Fibroblast of pulmonary artery (primary cell): ENCODE data around the gene ARMCX4.

Source experiments
- DNase-seq: peaks from one replicate; pipeline ENCODE4 v3.0.0-alpha.2; 2010; ENCODE audit warnings: low read depth
- H3K4me3 ChIP-seq: replicated peaks from 2 replicates; pipeline ENCODE4 v1.5.1; 2011; ENCODE audit warnings: low read depth, mild to moderate bottlenecking, control low read depth, low read length, moderate library complexity
- CTCF ChIP-seq: IDR thresholded peaks from 2 replicates; pipeline ENCODE4 v1.5.1; 2011; ENCODE audit warnings: mild to moderate bottlenecking, control low read depth, low read length, inconsistent platforms; ENCODE audit errors: missing control alignments

Gene ARMCX4

GRCh38 chrX:101485212-101485949 is at the start of gene ARMCX4:
ARMCX4 (plus strand) TSS chrX:101485456; CDS start chrX:101488590, 3,134 bp downstream.
- TF ChIP-seq CTCF: no peak
- DNase-seq: peak; percentile 60
- H3K4me3 ChIP-seq: peak within 1 kb of the TSS; percentile 65

- peak; percentile 28 for DNase-seq
- H3K4me3 ChIP-seq: no peak overlapping the region
- TF ChIP-seq CTCF: no peak
Measured at GRCh38 chrX:101442085-101442484, 43.2 kb upstream of the ARMCX4 start.

- no peak for DNase-seq
- H3K4me3 ChIP-seq: no peak overlapping the region
- no peak for TF ChIP-seq CTCF
Measured at GRCh38 chrX:101449279-101449678, 36.0 kb upstream of the ARMCX4 start.

GRCh38 chrX:101450085-101450484 is 35.2 kb upstream of the ARMCX4 start:
- no peak overlapping the region for H3K4me3 ChIP-seq
- DNase-seq: no peak
- TF ChIP-seq CTCF: no peak

- peak; percentile 72 for DNase-seq
Measured at GRCh38 chrX:101450961-101451360, 34.3 kb upstream of the ARMCX4 start.

GRCh38 chrX:101452056-101452455 is 33.2 kb upstream of the ARMCX4 start:
- DNase-seq: no peak
- no peak overlapping the region for H3K4me3 ChIP-seq
- no peak for TF ChIP-seq CTCF

More at GRCh38 chrX:101450961-101451360, 34.3 kb upstream of the ARMCX4 start:
- H3K4me3 ChIP-seq: no peak overlapping the region
- TF ChIP-seq CTCF: no peak

- DNase-seq: peak; percentile 3
- no peak overlapping the region for H3K4me3 ChIP-seq
- no peak for TF ChIP-seq CTCF
Measured at GRCh38 chrX:101460669-101461068, 24.6 kb upstream of the ARMCX4 start.
